T-helper 17 cell (primary cell): ENCODE results near the gene ETAA1. TPM values are rescaled to one million over a fixed set of nuclear protein-coding genes. Genes with fewer than 3 reads are reported as not detected.

Experiments
- ATAC-seq: fragments of 150-1000 bp; cut with Tn5 transposase; 2 replicates; pipeline ENCODE4 v1.10.0; 2021; ENCODE audit warnings: mild to moderate bottlenecking, moderate library complexity
- DNase-seq, 3 donors: peaks; one replicate each; pipeline versions ENCODE4 v3.0.0 to v3.0.0-alpha.2; 2020 to 2021
- H3K9me3 ChIP-seq: one replicate; pipeline ENCODE4 v1.7.0; 2013; ENCODE audit warnings: low read length, mild to moderate bottlenecking; ENCODE audit not compliant: control insufficient read depth, poor library complexity, severe bottlenecking
- H3K27ac Mint-ChIP-seq: one replicate; pipeline ENCODE4 v1.8.0; 2022; ENCODE audit warnings: mild to moderate bottlenecking, moderate library complexity, mixed read lengths
- H3K27me3 Mint-ChIP-seq: one replicate; pipeline ENCODE4 v1.8.0; 2022; ENCODE audit warnings: mixed read lengths
- H3K36me3 Mint-ChIP-seq: one replicate; pipeline ENCODE4 v1.8.0; 2022; ENCODE audit warnings: low read depth, mixed read lengths
- H3K4me1 Mint-ChIP-seq: one replicate; pipeline ENCODE4 v1.8.0; 2022; ENCODE audit warnings: mild to moderate bottlenecking, mixed read lengths
- H3K4me3 Mint-ChIP-seq: one replicate; pipeline ENCODE4 v1.8.0; 2022; ENCODE audit warnings: mild to moderate bottlenecking, moderate library complexity, mixed read lengths
- total RNA-seq, 4 donors: library from RNA in 2 of 4; stranded (reverse) in 2 of 4; gene quantifications; one replicate each; pipeline ENCODE4 v1.2.3 and lab custom pipeline; 2022 to 2026

ETAA1 gene
- total RNA-seq, 2 donors from 2014 or later, result 6.7 to 10.2 TPM

DNA sequence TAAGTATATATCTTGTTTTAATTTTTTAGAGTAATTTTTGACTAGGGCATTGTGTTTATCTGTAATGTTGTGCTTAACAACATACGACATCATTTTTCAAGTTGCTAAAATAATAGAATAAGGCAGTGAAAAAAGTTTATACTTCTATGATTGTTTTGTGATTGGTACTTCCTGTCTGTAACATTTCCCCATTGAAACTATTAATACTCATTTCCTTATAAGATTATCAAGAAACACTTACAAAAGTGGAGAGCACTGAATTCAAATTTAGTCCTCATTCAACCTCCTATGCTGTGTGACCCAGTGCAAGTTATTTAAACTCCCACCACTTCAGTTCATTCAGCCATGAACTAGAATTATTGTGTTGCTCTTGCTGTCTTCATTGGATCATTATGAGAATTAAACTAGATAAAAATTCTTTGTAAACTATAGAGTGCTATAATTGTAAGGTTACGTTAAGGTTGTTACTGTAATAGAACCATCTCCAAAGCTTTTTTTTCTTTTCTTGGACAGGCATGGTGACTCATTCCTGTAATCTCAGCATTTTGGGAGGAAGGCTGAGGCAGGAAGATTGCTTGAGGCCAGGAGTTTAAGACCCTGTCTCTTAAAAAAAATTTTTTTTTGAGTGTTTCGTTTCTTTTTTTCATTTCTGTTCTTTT is 2.8 kb downstream of the ETAA1 start:
- Mint-ChIP-seq H3K27ac (no peak overlapping the region), H3K36me3 (peaks cover 6% of the 10 kb centered on the region), H3K4me1 (peaks cover 12% of the 10 kb centered on the region), H3K4me3 (no peak overlapping the region), H3K27me3 (no peaks in the 10 kb centered on the region)
- no peak for DNase-seq
- ATAC-seq, result no peak
- no peaks in the 10 kb centered on the region for H3K9me3 ChIP-seq

DNA sequence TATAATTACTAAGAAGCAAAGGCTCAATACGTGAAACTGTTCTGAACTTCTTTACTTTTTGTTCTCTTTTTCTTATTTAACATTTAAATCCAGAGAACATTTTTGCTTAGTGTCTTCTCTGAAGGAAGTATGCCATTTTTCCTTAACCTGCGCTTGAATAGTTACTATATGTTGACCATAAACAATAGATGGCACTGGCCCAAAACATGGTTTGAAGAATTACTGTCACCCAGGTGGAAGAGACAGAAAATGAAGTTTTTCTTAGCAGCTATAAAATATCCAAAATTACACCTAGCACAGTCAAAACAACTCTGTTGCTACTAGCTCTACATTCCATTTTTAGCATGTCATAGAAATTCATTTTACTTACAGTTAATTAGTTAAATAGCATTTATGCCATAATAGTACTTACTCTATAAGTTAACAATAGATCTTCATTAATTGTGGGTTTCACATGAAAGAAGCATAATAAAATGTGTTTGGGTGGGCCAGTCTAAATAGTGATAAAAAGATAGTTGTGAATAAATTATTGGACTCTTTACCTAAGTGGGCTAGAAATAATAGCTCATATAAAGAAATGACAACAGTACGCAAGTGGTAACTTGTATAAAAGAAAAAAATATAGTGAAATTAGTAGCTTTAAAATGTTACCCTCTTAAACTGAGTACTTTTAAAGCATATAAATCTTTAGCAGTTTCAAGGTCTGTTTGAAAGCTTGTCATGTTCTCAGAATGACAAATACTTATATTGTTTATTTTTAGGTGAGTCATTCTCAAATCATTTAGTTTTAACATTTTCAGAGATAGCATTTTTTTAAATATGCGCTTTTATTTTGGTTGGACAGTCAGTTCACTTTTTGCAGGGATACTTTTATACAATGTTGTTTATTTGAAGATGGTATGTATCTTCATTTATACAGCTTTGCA is 3.7 kb downstream of the ETAA1 start:
- Mint-ChIP-seq H3K27me3 (no peaks in the 10 kb centered on the region), H3K27ac (no peak overlapping the region), H3K36me3 (peaks cover 8% of the 10 kb centered on the region), H3K4me3 (no peak overlapping the region), H3K4me1 (peaks cover 13% of the 10 kb centered on the region)
- no peaks in the 10 kb centered on the region for H3K9me3 ChIP-seq
- ATAC-seq, result no peak
- no peak for DNase-seq

DNA sequence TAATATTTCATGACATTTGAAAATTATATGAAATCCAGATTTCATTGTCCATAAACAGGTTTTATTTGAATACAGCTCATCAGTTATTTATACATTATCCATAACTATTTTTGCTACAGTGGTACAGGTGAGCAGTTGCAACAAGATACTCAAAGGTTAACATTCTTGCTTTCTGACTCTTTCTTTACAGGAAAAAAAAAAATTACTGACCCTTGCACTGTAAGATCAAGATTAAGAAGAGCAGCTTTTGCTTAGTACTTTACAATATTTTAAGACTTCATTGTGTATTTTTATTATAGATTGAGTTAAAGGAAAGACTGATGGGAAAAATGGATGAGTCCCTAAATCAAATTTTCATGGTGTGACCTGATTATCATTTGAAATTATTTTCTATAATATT is 11.2 kb downstream of the ETAA1 start:
- Mint-ChIP-seq H3K36me3 (peaks cover 10% of the 10 kb centered on the region), H3K4me3 (no peak overlapping the region), H3K4me1 (peaks cover 10% of the 10 kb centered on the region), H3K27me3 (no peaks in the 10 kb centered on the region), H3K27ac (no peak overlapping the region)
- no peak for DNase-seq
- H3K9me3 ChIP-seq, result no peaks in the 10 kb centered on the region
- ATAC-seq, result no peak

DNA sequence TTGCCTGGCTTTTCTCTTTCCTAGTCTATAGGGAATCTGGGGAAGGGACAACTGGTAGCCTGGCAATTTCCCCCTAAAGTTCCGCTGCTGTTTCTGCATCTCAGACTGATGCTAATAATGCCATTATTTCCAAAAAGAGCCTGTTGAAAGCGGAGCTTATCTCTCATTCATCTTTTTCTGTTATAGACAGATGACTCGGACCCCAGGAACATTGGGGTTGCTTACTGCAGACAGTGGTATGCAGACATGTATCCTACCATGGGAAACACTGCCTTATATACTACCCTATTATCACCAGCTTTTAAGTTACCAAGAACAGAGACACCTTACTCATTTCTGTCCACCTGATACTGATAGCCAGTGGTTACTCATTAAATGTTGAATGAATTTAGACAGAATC is 15.3 kb downstream of the ETAA1 start:
- H3K4me3 Mint-ChIP-seq, result no peak overlapping the region
- no peak for DNase-seq
- no peak overlapping the region for H3K27ac Mint-ChIP-seq
- H3K36me3 Mint-ChIP-seq, result peaks cover 2% of the 10 kb centered on the region
- no peaks in the 10 kb centered on the region for H3K4me1 Mint-ChIP-seq
- no peaks in the 10 kb centered on the region for H3K27me3 Mint-ChIP-seq
- ATAC-seq, result no peak
- no peaks in the 10 kb centered on the region for H3K9me3 ChIP-seq

DNA sequence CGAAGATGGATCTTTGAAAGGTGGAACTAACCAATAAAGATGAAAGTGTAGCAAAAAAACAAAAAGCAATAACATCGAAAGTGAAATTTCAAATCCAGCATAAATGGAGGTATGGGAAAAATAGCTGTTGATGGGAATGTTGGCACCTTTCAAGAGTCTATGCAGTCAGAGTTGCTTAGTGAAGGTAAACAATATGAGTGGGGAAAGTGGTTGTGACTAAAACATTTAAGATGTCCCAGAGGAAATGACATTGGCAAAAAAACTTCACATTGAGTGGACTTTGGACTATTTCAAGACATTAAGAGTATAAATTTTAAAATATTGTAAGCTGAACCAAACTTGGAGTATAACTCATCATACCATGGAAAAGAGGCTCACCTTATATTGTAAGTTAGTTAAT is 17.7 kb downstream of the ETAA1 start:
- Mint-ChIP-seq H3K27ac (no peak overlapping the region), H3K36me3 (peaks cover 2% of the 10 kb centered on the region), H3K4me3 (no peak overlapping the region), H3K27me3 (no peaks in the 10 kb centered on the region), H3K4me1 (peaks cover 2% of the 10 kb centered on the region)
- ATAC-seq (no peak), DNase-seq (no peak)
- no peaks in the 10 kb centered on the region for H3K9me3 ChIP-seq

DNA sequence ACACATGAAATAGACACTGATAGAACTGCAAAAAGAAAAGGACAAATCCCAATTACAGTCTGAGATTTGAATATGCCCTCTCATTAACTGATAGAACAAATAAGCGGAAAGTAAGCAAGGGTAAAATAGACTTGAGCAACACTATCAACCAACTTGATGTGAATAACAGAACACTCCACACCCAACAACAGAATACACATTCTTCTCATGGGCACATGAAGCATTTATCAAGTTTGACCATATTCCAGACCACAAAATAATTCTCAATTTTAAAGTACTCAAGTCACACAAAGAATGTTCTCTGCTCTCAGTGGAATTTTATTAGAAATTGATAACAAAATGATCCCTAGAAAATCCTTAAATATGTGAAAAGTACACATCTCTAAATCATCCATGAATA is 19.0 kb downstream of the ETAA1 start:
- peaks cover 2% of the 10 kb centered on the region for H3K36me3 Mint-ChIP-seq
- no peaks in the 10 kb centered on the region for H3K27me3 Mint-ChIP-seq
- H3K4me1 Mint-ChIP-seq, result peaks cover 2% of the 10 kb centered on the region
- ATAC-seq (no peak), DNase-seq (no peak)
- H3K4me3 Mint-ChIP-seq, result no peak overlapping the region
- H3K27ac Mint-ChIP-seq, result no peak overlapping the region
- H3K9me3 ChIP-seq, result no peaks in the 10 kb centered on the region

DNA sequence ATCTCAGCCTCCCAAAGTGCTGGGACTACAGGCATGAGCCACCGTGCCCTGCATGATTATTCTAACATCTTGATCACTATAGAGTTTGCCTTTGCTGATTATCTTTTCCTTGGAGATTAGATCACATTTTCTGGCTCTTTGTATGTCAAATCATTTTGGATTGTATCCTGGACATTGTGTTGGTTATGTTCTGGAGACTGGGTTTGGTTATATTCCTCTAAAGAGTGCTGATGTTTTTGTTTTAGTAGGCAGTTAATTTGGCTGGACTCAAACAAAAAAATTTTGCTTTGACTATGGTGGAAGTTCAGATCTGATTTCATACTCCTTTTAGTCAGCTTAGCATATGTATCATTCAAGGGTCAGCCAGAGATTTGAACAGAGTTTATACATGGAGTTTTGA is 26.4 kb downstream of the ETAA1 start:
- Mint-ChIP-seq H3K27me3 (peaks cover 5% of the 10 kb centered on the region), H3K4me3 (no peak overlapping the region), H3K4me1 (peaks cover 2% of the 10 kb centered on the region), H3K36me3 (no peaks in the 10 kb centered on the region), H3K27ac (no peak overlapping the region)
- DNase-seq (no peak), ATAC-seq (no peak)
- H3K9me3 ChIP-seq, result no peaks in the 10 kb centered on the region

DNA sequence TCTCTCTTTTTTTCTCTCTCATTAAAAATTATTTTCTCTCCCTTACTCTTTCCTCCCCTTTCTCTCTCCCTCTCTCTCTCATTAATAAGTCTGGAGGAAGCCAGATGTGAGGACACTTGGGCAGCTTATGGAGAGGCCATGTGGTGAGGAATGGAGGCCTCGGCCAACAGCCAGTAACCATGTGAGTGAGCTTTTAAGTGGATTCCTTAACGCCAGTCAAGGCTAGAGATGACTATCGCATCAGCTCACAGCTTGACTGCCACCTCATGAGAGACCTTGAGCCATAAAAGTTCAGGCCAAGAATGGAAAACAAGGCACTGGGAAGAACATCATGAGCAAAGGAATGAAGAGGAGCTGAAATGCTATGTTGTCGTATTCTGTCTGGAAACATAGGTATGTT is 39.1 kb downstream of the ETAA1 start:
- H3K9me3 ChIP-seq, result no peaks in the 10 kb centered on the region
- no peak overlapping the region for H3K4me3 Mint-ChIP-seq
- no peak overlapping the region for H3K27ac Mint-ChIP-seq
- no peaks in the 10 kb centered on the region for H3K4me1 Mint-ChIP-seq
- peaks cover 39% of the 10 kb centered on the region for H3K27me3 Mint-ChIP-seq
- DNase-seq (no peak), ATAC-seq (no peak)
- no peaks in the 10 kb centered on the region for H3K36me3 Mint-ChIP-seq

DNA sequence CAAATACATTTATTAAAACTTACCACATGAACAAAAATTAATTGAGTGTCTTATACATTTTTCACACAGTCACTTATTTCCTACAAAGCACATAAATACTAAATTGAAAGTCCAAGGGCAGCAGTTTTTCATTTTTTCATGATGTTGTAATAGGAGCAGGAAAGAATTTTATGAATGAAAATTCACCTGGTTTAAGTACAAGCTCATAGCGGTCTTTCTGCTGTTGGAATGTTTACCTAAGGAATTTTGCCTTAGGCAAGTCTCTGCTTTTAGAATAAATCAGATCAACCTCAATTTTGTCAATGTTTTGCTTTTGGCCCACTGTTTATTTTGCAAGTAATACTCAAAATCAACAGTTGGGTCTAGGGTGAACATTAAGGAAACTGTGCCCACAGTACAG is 40.0 kb downstream of the ETAA1 start:
- no peak overlapping the region for H3K4me3 Mint-ChIP-seq
- no peaks in the 10 kb centered on the region for H3K4me1 Mint-ChIP-seq
- H3K9me3 ChIP-seq, result no peaks in the 10 kb centered on the region
- peaks cover 39% of the 10 kb centered on the region for H3K27me3 Mint-ChIP-seq
- no peaks in the 10 kb centered on the region for H3K36me3 Mint-ChIP-seq
- ATAC-seq, result no peak
- no peak for DNase-seq
- no peak overlapping the region for H3K27ac Mint-ChIP-seq

DNA sequence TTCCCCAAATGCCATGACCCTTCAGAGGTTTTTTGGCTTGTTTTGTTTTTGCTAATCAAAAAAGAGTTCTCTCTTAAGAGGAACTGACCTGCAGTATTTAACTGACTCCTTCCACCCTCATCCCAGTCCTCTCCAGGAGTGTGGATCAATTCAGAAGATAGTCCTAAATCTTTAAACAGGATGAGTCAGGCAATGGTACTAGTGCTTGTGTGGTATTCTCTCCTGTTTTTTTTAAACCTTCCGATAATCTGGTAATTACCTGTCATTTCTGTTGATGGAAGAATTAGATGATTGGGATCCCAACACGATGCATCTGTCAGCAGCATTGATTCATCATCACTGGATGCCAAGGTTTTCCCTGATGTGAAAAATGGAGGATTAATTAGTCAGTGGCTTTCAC is 41.2 kb downstream of the ETAA1 start:
- DNase-seq (no peak), ATAC-seq (no peak)
- Mint-ChIP-seq H3K4me3 (no peak overlapping the region), H3K27ac (no peak overlapping the region), H3K4me1 (no peaks in the 10 kb centered on the region), H3K36me3 (no peaks in the 10 kb centered on the region), H3K27me3 (peaks cover 33% of the 10 kb centered on the region)
- H3K9me3 ChIP-seq, result no peaks in the 10 kb centered on the region

DNA sequence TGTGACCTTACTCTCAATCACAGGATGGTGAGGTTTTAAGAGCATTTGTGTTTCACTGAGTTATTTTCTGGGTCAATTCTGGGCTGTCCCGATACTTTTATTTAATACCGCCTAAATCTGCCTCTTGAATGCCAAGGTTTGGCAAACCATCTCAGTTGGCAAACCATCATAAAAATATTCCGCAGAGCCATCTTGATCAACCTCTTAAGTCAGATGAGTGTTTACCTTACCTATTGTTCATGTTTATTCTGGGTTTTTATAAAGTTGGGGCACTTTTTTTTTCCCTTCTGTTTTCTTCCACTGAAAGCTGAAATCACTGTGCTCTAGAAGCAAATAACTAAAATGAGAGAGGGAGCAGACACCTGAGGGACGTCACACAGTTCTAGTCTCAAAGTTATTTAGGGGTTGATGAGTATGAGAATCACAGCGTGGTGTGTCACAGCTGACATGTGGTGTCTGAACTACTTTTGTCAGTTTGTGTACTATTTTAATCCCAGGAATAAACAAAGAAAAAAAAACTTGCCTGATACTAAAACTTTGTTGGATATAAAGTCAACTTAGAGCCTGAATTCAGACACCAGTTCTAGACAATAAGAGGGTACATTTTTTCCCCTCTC is 48.6 kb downstream of the ETAA1 start:
- H3K9me3 ChIP-seq, result no peaks in the 10 kb centered on the region
- no peaks in the 10 kb centered on the region for H3K4me1 Mint-ChIP-seq
- ATAC-seq (no peak), DNase-seq (no peak)
- no peak overlapping the region for H3K4me3 Mint-ChIP-seq
- H3K27ac Mint-ChIP-seq, result no peak overlapping the region
- peaks cover 8% of the 10 kb centered on the region for H3K27me3 Mint-ChIP-seq
- no peaks in the 10 kb centered on the region for H3K36me3 Mint-ChIP-seq

DNA sequence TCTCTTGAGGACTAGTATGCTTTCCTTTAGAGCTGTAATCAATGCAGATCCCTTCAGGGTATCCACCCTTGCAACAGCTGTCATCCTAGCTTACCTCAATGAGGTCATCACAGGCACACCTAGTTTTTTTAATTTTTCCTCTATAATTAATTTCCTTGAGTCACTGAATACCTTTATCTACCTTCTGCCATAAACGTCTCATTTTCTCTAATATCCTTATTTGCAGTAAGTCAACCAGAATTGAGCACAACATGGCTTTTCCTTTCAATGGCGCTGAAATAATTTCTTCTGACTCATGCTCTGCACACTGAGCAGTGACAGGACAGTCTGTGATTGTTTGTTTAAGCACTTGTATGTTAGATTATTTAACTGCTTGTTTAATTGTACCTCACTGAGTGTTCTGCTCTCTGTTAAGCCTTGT is 49.4 kb downstream of the ETAA1 start:
- DNase-seq, result no peak
- no peak for ATAC-seq
- Mint-ChIP-seq H3K27me3 (peaks cover 8% of the 10 kb centered on the region), H3K4me3 (no peak overlapping the region), H3K36me3 (no peaks in the 10 kb centered on the region), H3K27ac (no peak overlapping the region), H3K4me1 (no peaks in the 10 kb centered on the region)
- no peaks in the 10 kb centered on the region for H3K9me3 ChIP-seq

DNA sequence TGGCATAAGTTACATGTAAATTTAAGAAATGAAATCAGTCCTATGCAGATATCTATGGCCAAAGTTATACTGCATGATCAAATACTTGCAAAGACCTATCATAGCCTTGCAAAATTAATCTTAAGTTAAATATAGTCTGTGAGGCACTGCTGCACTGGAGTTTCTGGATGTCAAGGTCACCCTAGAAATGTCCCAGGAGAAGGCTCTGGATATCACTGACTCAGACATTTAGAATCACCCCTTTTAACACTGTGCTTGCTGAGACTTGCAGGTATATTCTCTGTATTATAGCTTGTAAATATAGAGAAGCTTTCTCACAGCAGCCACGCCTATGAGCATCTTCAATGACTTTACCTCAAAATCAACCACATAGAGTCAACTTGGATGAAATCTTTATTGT is 51.5 kb downstream of the ETAA1 start:
- ATAC-seq, result no peak
- Mint-ChIP-seq H3K27me3 (peaks cover 8% of the 10 kb centered on the region), H3K27ac (no peak overlapping the region), H3K36me3 (no peaks in the 10 kb centered on the region), H3K4me1 (no peaks in the 10 kb centered on the region), H3K4me3 (no peak overlapping the region)
- DNase-seq, result no peak
- H3K9me3 ChIP-seq, result no peaks in the 10 kb centered on the region
